HK-2 (cell line): Measurements from ENCODE around the gene MXRA8.
A peak's percentile ranks its signal among the peaks of the same experiment; 100 is the strongest.

Source experiments
- DNase-seq: peaks from one replicate; pipeline ENCODE4 v3.0.0-alpha.2; 2018; ENCODE audit not compliant: unreplicated experiment

The MXRA8 gene

DNA sequence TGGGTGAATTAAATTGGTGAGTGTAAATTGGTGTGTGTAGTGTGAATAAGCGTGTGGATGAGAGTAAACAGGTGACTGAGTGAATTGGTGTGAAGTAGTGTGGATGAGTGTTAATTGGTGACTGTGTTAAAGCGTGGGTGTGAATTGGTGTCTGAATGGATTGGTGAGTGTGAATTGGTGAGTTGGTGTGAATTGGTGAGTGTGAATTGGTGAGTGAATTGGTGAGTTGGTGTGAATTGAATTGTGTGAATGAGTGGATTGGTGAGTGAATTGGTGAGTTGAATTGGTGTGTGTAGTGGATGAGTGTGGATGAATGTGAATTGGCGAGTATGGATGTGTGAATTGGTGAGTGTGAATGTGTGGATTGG lies 8.3 kb upstream of the MXRA8 start:
- no peak for DNase-seq

DNA sequence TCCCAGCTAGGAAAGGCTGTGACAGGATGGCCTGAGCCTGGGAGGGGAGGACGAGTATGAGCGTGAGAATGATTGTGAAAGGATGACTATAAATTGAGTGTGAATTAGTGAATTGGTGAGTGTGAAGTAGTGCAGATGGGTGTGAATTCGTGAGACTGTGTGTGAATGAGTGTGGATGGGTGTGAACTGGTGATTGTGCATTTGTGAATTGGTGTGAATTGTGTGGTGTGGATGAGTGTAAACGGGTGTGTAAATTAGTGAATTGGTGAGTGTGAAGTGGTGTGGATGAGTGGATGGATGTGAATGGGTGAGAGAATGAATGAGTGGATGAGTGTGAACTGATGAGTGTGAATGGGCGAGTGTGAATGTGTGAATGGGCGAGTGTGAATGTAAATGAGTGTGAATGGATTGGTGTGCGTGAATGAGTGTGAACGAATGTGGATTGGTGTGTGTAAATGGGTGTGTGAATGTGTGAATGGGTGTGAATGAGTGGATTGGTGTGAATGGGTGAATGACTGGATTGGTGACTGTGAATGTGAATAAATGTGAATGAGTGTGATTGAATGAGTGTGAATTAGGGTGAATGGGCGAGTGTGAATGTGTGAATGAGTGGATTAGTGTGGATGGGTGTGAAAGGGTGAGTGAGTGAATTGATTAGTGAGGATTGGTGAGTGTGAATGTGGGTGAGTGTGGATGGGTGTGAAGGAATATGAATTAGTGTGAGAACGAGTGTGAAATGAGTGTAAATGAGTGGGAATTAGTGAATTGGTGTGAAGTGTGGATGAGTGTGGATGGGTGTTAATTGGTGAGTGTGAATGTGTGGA lies 7.7 kb upstream of the MXRA8 start:
- DNase-seq, result no peak

DNA sequence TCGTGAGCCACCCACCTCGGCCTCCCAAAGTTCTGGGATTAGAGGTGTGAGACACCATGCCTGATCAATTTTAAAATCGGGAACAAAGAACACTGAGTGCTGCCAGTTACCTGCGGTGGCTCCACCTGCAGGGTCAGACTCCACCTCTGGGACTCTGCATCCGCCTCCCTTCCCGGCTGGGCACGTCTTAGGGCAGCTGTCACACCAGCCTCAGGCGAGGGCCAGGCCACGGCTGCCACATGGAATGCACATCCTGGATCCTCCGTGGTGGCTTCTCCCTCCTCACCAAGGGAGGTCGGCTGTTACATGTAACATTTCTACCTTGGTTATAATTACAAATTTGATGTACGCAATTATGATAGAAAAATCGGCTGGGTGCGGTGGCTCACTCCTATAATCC lies 5.9 kb upstream of the MXRA8 start:
- DNase-seq, result no peak

- DNase-seq, result no peak
Measured at GRCh38 chr1:1361982-1362423, 3.6 kb upstream of the MXRA8 start.

DNA sequence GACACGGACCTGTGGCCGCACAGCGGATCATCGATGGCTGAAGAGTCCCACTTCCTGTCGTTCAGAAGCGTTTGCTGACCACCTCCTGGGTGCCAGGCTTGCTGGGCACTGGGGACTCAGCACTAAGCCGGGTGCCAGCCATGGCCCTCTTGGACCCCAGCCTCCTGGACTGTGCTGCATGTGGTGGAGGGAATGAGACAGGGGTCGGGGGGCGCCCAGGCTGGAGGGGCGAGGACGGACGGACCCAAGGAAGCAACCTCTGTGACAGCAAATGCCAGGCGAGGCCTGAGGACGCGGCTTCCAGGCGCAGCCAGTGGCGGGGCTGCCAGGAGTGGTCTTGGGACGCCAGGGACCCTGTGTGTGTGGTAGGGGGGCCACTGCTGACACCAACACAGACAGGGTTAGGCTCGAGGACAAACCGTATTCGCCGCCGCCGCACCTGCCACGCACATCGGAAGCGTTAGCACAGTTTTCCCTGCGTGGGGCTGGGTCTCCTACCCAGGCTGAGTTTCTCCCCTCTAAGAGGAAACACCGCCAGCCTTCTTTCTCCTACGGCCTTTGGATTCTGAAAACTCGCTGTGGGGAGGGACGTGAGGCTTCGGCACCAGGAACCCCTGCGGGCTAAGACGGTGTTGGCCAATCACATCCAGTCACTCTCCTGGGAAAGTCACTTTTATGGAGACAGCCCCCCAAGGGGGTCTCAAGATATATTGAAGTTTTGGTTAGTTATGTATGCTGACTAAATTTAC lies 3.1 kb upstream of the MXRA8 start:
- DNase-seq, result no peak

DNA sequence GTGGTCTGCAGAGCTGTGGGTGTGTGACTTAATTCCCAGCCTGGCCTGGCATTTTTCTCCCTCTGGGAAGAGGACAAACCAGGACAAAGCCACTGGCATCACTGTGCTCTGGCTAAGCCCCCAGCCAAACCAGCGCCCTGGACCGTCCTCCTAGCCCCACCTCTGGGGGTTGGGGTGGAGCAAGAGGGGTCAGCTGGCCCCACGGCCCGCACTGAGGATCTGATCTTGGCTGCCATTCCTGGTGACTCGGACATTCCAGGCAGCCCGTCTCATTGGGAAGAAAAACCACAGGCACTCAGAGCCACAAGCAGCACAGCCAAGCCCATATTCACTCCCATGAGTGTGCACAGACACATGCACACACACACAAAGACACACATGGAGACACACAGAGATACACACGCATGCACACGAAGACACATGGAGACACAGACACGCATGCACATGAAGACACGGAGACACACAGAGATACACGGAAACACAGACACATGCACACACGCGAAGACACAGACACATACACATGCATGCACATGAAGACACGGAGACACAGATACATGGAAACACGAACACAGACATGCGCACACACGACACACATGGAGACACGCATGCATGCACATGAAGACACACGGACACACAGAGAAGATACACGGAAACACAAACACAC lies 2.3 kb upstream of the MXRA8 start:
- DNase-seq, result peak; percentile 94

DNA sequence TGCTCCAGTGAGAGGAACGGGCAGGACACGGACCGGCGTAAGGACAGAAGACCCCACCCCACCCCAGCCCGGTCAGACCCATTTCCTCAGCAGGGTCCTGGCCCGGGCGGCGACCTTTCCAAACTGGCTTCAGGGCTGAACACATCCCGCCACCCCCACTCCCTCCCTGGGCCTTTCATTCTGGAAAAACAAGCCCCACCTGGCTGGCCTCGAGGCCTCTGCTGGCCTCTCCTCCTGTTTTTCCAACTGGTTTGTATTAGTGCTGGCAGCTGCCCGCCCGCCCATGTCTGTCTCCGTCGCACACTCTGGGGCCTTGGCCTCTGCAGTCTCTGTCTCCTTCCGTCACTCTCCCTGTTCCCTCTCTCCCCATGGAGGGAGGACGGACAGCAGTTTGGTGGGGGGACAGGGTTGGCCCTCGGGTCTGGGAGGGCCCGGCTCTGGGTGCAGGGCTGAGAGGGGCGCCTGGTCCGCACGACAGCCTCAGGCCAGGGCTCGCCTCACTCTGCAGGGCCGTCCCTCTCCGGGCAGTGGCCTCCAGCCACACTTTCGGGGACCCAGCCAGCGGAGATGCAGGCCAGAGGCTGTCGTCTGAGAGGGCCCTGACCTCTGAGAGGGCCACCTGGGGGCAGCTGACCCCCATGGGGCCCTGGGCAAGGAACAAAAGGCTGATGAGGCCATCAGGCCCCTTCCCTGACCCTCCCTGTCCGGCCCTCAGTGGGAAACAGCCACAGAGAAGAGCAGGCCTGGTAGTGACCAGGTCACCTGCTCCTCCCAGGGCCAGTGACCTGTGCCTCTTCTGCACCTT lies 1.5 kb upstream of the MXRA8 start:
- peak; percentile 65 for DNase-seq

DNA sequence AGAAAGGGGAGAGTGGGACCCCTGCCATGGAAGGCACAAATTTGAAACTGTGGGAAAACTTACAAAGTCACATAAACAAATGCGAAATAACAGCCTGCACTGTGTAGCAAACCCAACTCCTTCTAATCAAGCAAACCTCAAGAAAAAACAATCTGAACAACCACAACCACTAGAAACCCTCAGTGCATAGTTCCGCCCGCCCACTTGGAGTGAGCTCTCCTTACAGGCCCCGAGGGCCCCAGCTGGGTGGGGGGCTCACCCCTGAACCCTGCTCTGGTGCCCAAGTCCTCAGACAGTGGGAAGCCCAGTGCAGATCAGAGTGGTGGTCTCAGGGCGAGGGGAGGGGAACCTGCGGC lies 931 bp upstream of the MXRA8 start:
- peak; percentile 46 for DNase-seq

DNA sequence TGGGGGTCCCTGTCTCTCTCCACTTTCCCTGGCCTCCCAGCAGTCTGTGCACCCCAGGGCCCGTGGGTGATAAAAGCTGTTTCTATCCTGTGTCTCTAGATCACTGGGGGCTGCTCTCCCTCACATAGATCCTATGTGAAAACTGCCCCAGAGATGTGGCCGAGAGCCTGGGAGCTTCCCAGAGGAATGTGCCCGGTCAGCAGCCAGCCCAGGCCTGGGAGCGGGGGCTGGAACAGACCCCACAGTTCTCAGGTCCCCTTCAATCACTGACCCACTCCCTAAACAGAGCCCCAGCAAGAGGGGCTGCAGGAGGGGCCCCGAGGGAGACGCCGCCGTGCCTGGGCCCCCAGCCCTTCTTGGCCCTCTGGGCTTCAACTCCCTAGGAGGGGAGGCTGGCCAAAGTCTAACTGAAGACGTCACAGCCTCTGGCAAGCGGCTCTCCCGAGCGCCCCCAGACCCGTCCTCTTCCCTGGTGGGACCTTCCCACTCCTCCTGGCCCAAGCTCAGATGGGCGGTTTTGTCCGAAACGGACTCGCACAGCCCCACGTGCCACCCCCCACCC lies 403 bp downstream of the MXRA8 start:
- DNase-seq, result no peak

- DNase-seq, result no peak
Measured at GRCh38 chr1:1356796-1357401, 1.5 kb downstream of the MXRA8 start.

- DNase-seq, result no peak
Measured at GRCh38 chr1:1356166-1356795, 2.1 kb downstream of the MXRA8 start.

DNA sequence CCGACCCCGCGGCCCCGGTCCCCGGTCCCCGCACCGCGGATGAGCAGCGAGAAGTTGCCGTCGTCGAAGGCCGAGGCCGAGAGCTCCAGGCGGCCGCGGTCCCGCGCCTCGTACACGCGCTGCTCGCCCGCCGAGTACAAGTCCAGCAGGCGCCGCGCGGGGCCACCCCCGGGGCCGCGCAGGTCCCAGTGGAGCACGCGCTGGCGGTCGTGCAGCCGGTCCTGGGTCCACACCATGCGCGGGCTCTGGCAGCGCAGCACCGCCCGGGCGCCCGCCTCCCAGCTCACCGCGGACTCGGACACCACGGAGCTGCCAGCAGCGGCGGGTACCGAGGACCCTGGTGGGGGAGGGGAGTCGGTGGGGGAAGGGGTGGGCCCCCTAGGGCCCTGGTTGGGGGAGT lies 2.9 kb downstream of the MXRA8 start:
- no peak for DNase-seq

GRCh38 chr1:1354271-1355247 lies 3.8 kb downstream of the MXRA8 start:
- no peak for DNase-seq

DNA sequence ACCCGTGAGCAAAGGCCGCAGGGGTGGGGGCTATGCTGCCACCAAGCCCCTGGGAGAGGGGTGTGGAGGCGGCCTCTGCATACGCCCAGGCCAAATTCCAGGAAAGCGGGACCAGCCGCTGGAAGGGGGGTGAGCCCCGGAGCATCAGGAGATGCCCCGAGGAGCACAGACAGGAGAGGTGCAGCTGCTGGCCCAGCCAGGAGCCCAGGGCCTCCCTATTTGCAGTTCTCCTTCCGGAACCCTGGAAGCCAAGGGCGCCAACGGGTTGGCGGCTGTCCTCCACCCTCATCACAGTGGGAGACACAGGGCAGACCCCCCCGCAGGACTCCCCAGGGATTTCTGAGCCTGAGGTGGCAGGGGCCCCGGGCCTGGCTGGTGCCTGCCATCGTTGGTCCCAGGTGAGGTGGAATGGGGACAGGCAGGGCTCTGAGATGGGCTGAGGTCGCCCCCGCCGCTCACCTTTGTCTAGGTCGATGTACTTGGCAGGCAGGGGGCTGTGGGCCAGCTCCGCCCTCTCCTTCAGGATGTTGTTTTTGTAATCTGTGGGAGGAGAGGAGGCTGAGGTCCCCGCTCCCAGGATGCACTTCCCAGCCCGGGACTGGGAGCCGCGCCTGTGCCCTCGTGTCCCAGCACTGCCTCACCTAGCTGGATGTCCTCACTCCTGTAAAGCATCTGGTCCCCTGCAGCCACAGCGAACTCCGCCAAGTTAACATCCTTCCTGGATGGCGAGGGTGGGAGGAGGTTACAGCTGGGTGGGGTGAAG lies 4.8 kb downstream of the MXRA8 start:
- no peak for DNase-seq

DNA sequence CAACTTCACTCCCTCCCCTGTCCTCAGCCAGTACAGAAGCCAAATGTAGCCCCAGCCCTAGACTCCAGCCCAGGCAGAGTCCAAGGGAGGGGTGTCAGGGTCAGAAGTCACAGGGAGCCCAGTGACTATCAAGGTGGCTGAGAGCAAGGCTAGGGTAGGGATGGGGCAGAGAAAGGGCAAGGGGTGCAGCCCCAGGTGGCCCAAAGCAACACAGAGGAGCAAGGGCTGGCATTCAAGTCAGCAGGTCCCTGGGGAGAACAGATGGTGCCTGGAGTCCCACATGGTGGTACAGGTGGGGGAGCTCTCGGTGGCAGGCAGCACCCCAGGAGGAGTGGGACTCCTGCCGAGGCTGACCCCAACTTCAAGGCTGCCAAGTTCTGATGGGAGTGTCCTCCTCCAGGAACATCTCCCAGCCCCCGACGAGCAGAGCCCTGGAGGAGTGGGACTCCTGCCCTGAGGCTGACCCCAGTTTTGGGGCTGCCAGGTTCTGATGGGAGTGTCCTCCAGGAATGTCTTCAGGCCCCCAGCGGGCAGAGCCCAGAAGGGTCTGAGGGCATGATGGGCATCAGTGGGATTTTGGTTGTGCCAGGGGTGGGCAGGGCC lies 5.5 kb downstream of the MXRA8 start:
- DNase-seq, result no peak

DNA sequence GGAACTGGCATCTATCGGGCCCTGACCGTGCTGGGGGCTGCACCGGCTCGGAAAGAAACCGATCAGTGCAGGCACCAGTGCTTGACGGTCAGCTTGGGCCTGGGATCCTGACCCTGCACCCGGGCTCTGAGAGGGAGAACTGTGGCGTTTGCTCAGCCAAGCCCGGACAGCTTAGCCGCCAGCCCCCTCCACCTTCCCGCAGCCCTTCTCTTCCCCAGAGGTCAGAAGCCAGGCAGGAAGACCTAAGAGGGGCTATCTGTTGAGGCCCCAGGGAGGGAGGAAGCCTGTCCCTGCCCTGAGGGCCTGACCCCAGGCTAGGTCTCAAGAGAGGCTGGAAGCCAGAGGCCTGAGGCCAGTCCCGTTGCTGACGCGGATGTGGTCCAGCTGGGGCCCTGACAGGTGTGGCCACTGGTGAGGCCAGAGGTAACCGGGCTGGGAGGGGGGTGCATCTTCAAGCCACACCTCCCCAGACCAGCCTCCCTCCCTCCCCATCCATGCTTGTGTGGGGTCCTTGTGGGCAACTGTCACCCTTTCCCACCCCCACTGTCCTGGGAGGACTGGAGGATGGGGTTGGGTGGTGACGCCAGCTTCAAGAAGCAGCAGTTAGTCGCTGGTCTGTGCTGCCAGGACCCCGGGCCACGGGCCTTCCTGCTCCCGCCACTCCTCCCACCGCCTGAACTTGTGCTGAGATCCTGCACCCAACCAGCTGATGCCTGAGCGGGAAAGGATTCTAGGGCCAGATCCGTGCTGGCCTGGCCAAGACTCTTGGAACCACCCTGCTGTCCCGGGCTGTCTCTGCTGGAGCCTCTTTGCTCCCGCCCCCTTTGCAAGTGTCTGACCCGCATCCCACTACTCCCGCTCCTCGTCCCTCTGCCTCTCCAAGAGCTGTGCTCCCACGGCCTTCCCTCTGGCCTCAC lies 6.6 kb downstream of the MXRA8 start:
- no peak for DNase-seq
